IPS DF 6.9 (cell line): Measurements from ENCODE around the gene C12orf50.

ENCODE experiments used
- DNase-seq: peaks from one replicate; pipeline ENCODE4 v3.0.0-alpha.2; 2013; ENCODE audit warnings: low read depth, low spot score
- H3K27ac ChIP-seq: one replicate; pipeline ENCODE4 v1.5.1; 2013; ENCODE audit warnings: low read length, control low read depth
- H3K27me3 ChIP-seq: 2 replicates; pipeline ENCODE4 v1.6.1; 2013; ENCODE audit warnings: mild to moderate bottlenecking, low read length; ENCODE audit not compliant: control insufficient read depth, insufficient read depth
- H3K36me3 ChIP-seq: 2 replicates; pipeline ENCODE4 v1.6.1; 2013; ENCODE audit warnings: low read length; ENCODE audit not compliant: control insufficient read depth, insufficient read depth
- H3K4me1 ChIP-seq: 2 replicates; pipeline ENCODE4 v1.6.1; 2013; ENCODE audit warnings: low read length; ENCODE audit not compliant: control insufficient read depth, insufficient read depth
- H3K4me3 ChIP-seq: 2 replicates; pipeline ENCODE4 v1.5.1; 2013; ENCODE audit warnings: mild to moderate bottlenecking, low read length
- H3K9me3 ChIP-seq: 2 replicates; pipeline ENCODE4 v1.6.1; 2013; ENCODE audit warnings: low read length, inconsistent platforms; ENCODE audit not compliant: control insufficient read depth, insufficient read depth
- WGBS: extraction: QIAGEN DNeasy Blood & Tissue Kit; methylation state at CpG from one replicate; pipeline ENCODE4 v1.1.7; 2013; ENCODE audit warnings: mixed read lengths, missing lambda C conversion rate; ENCODE audit not compliant: insufficient read length, insufficient coverage; 5-methylcytosine and 5-hydroxymethylcytosine counted together

Gene C12orf50, protein sequence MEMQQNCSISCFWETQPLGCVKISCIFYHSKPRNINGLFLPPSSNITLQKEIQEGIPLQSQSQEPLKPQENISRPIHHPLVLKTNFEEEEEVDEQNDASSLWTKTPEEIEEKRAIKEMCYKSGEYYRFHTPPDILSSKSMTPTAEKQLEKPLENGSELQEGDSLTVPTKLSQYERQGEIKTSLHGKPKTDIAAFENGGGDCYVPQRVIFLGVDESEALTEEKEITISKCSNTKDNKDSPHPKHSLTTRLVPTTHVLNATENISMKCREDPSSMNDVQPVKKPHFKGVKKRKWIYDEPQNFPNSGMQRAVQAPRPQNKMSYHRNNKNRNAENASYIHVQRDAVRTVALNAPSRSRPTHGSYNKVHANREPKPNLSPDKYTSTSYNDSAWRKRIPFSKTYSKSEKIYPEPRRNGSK

GRCh38 chr12:88029093-88029665, at the start of gene C12orf50:
TSS of gene C12orf50 (minus strand) at chr12:88029401. CDS start at chr12:88026962, 2,439 bp downstream.
- DNase-seq = no peak
- no peak within 1 kb of the TSS for H3K27ac ChIP-seq
- no peak within 1 kb of the TSS for H3K4me3 ChIP-seq
- no peaks in the 10 kb centered on the region for H3K36me3 ChIP-seq
- no peaks in the 10 kb centered on the region for H3K4me1 ChIP-seq
- no CpG with 5 or more reads among the region's 3 CpGs for WGBS
- no peaks in the 10 kb centered on the region for H3K27me3 ChIP-seq
- no peaks in the 10 kb centered on the region for H3K9me3 ChIP-seq

GRCh38 chr12:88067301-88067700, 38.1 kb upstream of the C12orf50 start:
- Histone ChIP-seq H3K36me3 (no peaks in the 10 kb centered on the region), H3K4me1 (no peaks in the 10 kb centered on the region), H3K27me3 (no peaks in the 10 kb centered on the region), H3K9me3 (no peaks in the 10 kb centered on the region), H3K4me3 (no peak overlapping the region), H3K27ac (no peak overlapping the region)
- DNase-seq = no peak
- WGBS = no CpG with 5 or more reads among the region's 9 CpGs

GRCh38 chr12:88063375-88063774, 34.2 kb upstream of the C12orf50 start:
- no CpG with 5 or more reads among the region's 2 CpGs for WGBS
- no peaks in the 10 kb centered on the region for H3K4me1 ChIP-seq

GRCh38 chr12:88062474-88062873, 33.3 kb upstream of the C12orf50 start:
- H3K4me1 ChIP-seq = no peaks in the 10 kb centered on the region
- H3K27ac ChIP-seq = no peak overlapping the region
- WGBS = no CpG with 5 or more reads among the region's 1 CpG
- H3K9me3 ChIP-seq = no peaks in the 10 kb centered on the region
- no peaks in the 10 kb centered on the region for H3K36me3 ChIP-seq
- H3K27me3 ChIP-seq = no peaks in the 10 kb centered on the region
- H3K4me3 ChIP-seq = no peak overlapping the region
- DNase-seq = no peak

More at GRCh38 chr12:88063375-88063774, 34.2 kb upstream of the C12orf50 start:
- no peaks in the 10 kb centered on the region for H3K9me3 ChIP-seq
- H3K27ac ChIP-seq = no peak overlapping the region
- no peaks in the 10 kb centered on the region for H3K27me3 ChIP-seq
- no peaks in the 10 kb centered on the region for H3K36me3 ChIP-seq
- no peak for DNase-seq
- no peak overlapping the region for H3K4me3 ChIP-seq

DNA sequence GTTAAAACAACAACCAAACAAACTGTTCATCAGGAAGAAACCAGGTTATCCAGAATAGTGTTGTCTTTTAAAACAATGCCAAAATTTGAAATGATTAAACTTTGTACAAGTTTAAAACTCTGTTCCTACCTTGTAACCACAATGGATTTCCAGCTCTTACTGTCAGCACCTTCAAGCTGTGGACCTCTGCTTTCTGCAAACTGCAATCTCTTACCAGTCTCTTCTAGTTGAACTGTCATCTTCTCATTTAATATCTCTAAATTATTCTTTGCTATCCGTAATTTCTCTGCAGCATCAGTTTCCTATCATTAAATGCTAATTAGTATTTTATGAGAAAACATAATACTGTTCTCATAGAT, 29.5 kb upstream of the C12orf50 start:
- no peak overlapping the region for H3K4me3 ChIP-seq
- no peak for DNase-seq
- no peaks in the 10 kb centered on the region for H3K9me3 ChIP-seq
- WGBS = no CpG with 5 or more reads among the region's 1 CpG
- H3K27ac ChIP-seq = no peak overlapping the region
- no peaks in the 10 kb centered on the region for H3K27me3 ChIP-seq
- no peaks in the 10 kb centered on the region for H3K36me3 ChIP-seq
- H3K4me1 ChIP-seq = no peaks in the 10 kb centered on the region

DNA sequence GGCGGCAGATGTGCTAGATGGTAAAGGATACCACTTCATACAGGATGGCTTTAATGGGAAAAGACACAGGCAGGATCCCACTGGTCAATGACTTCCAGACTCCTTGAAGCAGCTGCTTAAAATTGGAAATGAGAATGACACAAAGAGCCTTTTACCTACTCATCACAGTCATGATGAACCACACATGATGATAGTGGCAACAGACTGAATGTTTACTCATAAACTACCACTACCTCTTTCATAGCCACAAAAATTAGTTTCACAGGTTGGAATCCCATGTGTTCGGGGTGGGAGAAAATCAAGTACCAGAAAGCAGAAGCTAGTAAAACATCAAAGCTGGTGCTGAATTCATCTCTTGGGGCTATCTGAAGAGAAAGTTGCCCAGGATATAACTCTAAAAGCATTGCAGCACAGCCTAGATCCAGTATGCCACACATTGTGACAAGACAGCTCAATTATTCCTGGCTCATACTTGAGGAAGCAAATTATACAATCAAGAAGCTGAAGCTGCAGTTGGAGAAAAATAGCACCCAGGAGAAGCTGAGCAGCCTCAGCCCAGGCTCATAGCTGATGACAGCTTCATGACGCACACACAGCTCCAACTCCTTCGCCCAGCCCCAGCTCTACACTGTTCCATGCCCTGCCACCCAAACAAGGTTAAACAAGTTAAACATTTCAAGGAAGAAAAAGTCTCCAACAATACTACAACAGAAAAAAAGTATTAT, 29.0 kb upstream of the C12orf50 start:
- Histone ChIP-seq H3K9me3 (no peaks in the 10 kb centered on the region), H3K4me1 (no peaks in the 10 kb centered on the region), H3K36me3 (no peaks in the 10 kb centered on the region), H3K27ac (no peak overlapping the region), H3K4me3 (no peak overlapping the region), H3K27me3 (no peaks in the 10 kb centered on the region)
- no peak for DNase-seq
- no CpG with 5 or more reads among the region's 4 CpGs for WGBS

- Histone ChIP-seq H3K4me1 (no peaks in the 10 kb centered on the region), H3K27ac (no peak overlapping the region), H3K27me3 (no peaks in the 10 kb centered on the region), H3K36me3 (no peaks in the 10 kb centered on the region), H3K4me3 (no peak overlapping the region), H3K9me3 (no peaks in the 10 kb centered on the region)
- no peak for DNase-seq
- no CpG with 5 or more reads among the region's 2 CpGs for WGBS
Measured at GRCh38 chr12:88056571-88056970, 27.4 kb upstream of the C12orf50 start.

GRCh38 chr12:88052686-88053085, 23.5 kb upstream of the C12orf50 start:
- Histone ChIP-seq H3K4me1 (no peaks in the 10 kb centered on the region), H3K27me3 (no peaks in the 10 kb centered on the region), H3K36me3 (peaks cover 5% of the 10 kb centered on the region; the same call in 1 of the 2 replicates), H3K27ac (no peak overlapping the region), H3K4me3 (no peak overlapping the region), H3K9me3 (no peaks in the 10 kb centered on the region)
- WGBS = no CpG with 5 or more reads among the region's 1 CpG
- peak; percentile 33 for DNase-seq

DNA sequence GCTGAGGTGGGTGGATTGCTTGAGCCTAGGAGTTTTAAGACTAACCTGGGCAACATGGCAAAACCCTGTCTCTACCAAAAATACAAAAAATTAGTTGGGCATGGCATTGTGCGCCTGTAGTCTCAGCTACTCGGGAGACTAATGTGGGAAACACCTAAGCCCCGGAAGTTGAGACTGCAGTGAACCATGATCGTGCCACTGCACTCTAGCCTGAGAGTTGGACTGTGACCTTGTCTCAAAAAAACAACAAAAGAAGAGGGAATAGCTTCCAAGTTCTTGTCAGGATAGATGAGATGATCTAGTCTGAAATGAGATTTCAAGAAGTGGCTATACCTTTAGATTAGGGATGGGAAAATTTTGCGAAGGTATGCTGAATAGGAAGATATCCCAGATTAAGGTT, 14.8 kb upstream of the C12orf50 start:
- WGBS = 100% methylated on average over 1 of the region's 5 CpGs
- DNase-seq = no peak
- Histone ChIP-seq H3K27ac (no peak overlapping the region), H3K4me3 (no peak overlapping the region), H3K36me3 (peaks cover 12% of the 10 kb centered on the region; the same call in 1 of the 2 replicates), H3K27me3 (no peaks in the 10 kb centered on the region), H3K4me1 (no peaks in the 10 kb centered on the region), H3K9me3 (no peaks in the 10 kb centered on the region)

DNA sequence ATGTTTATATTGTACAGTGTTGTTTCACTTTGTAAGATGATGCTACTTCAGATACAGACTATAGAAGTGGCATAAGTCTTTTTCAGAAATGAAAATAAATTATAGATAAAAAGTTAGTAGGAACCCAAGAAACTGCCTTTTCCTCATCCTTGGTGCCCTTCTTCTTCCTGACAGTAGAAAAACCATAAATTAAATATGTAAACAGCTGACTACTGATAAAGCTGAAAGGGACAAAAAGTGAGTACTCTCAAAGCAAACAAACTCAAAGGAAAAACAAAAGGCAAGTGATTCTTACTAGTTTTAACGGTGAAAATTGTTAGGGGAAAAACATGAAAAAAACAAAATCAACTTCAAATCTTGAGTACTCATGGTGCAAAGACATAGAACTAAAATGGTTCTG, 8.6 kb upstream of the C12orf50 start:
- DNase-seq = no peak
- H3K27ac ChIP-seq = no peak overlapping the region
- no peak overlapping the region for H3K4me3 ChIP-seq
- no peaks in the 10 kb centered on the region for H3K9me3 ChIP-seq
- WGBS = no CpG with 5 or more reads among the region's 1 CpG
- H3K36me3 ChIP-seq = no peaks in the 10 kb centered on the region
- no peaks in the 10 kb centered on the region for H3K27me3 ChIP-seq
- H3K4me1 ChIP-seq = no peaks in the 10 kb centered on the region
